Osteoblast (primary cell): Measurements from ENCODE around the gene SSR1. TPM values are rescaled to one million over a fixed set of nuclear protein-coding genes. Genes with fewer than 3 reads are reported as not detected.
A peak's percentile ranks its signal among the peaks of the same experiment; 100 is the strongest.

ENCODE experiments used
- DNase-seq: peaks from one replicate; pipeline ENCODE4 v3.0.0; 2011; ENCODE audit warnings: low spot score, mixed read lengths; ENCODE audit not compliant: insufficient read length; ENCODE audit errors: missing footprints
- H2AFZ ChIP-seq: 2 replicates; pipeline ENCODE4 v1.6.0; 2011; ENCODE audit warnings: mild to moderate bottlenecking, low read length
- H3K27ac ChIP-seq: 2 replicates; pipeline ENCODE4 v1.5.1; 2011; ENCODE audit warnings: mild to moderate bottlenecking, low read depth, low read length, moderate library complexity
- H3K27me3 ChIP-seq: 2 replicates; pipeline ENCODE4 v1.6.0; 2012; ENCODE audit warnings: mild to moderate bottlenecking, control low read depth, inconsistent platforms, low read length, moderate library complexity; ENCODE audit not compliant: insufficient read depth
- H3K36me3 ChIP-seq: 2 replicates; pipeline ENCODE4 v1.5.1; 2011; ENCODE audit warnings: mild to moderate bottlenecking, low read length, control low read depth, moderate library complexity; ENCODE audit not compliant: insufficient read depth
- H3K4me1 ChIP-seq: 2 replicates; pipeline ENCODE4 v1.5.1; 2011; ENCODE audit warnings: mild to moderate bottlenecking, low read length, control low read depth, moderate library complexity; ENCODE audit not compliant: insufficient read depth
- H3K4me2 ChIP-seq: 2 replicates; pipeline ENCODE4 v1.6.0; 2011; ENCODE audit warnings: mild to moderate bottlenecking, low read length; ENCODE audit not compliant: insufficient read depth
- H3K4me3 ChIP-seq: fragments of 200-600 bp; sonication (generic); 3 replicates; pipeline ENCODE4 v1.5.1; 2012; ENCODE audit warnings: mild to moderate bottlenecking, low read length, inconsistent platforms; ENCODE audit not compliant: insufficient read depth
- H3K79me2 ChIP-seq: 2 replicates; pipeline ENCODE4 v1.6.0; 2012; ENCODE audit warnings: mild to moderate bottlenecking, low read length, control low read depth, inconsistent platforms; ENCODE audit not compliant: insufficient read depth
- H3K9me3 ChIP-seq: 2 replicates; pipeline ENCODE4 v1.5.1; 2011; ENCODE audit warnings: low read depth, low read length, control low read depth
- H4K20me1 ChIP-seq: 2 replicates; pipeline ENCODE4 v1.6.0; 2012; ENCODE audit warnings: mild to moderate bottlenecking, low read length, control low read depth; ENCODE audit not compliant: insufficient read depth
- total RNA-seq: library from RNA; depleted of rRNA; stranded (reverse); fragments of >200 nt; gene quantifications from 2 replicates; pipeline ENCODE4 v1.2.3, GENCODE V29; 2012
- TF ChIP-seq, protein P1 (sequence below): IDR thresholded peaks from 2 replicates; pipeline ENCODE4 v1.5.1; 2011; ENCODE audit warnings: mild to moderate bottlenecking, low read depth, low read length, moderate library complexity; ENCODE audit errors: extremely low read depth

The SSR1 gene
- total RNA-seq, 1 donor, result 89.4 TPM

GRCh38 chr6:7313505-7314165 lies 636 bp upstream of the SSR1 start:
- Histone ChIP-seq H3K79me2 (peaks cover 43% of the 10 kb centered on the region), H4K20me1 (peaks cover 6% of the 10 kb centered on the region), H3K4me1 (peaks cover 11% of the 10 kb centered on the region), H3K27me3 (no peaks in the 10 kb centered on the region), H3K4me2 (peak overlapping the region; percentile 94), H2AFZ (peak overlapping the region; percentile 88), H3K9me3 (no peaks in the 10 kb centered on the region), H3K36me3 (peaks cover 13% of the 10 kb centered on the region), H3K4me3 (peak overlapping the region; percentile 99), H3K27ac (peak overlapping the region; percentile 87)
- TF ChIP-seq, protein P1, sequence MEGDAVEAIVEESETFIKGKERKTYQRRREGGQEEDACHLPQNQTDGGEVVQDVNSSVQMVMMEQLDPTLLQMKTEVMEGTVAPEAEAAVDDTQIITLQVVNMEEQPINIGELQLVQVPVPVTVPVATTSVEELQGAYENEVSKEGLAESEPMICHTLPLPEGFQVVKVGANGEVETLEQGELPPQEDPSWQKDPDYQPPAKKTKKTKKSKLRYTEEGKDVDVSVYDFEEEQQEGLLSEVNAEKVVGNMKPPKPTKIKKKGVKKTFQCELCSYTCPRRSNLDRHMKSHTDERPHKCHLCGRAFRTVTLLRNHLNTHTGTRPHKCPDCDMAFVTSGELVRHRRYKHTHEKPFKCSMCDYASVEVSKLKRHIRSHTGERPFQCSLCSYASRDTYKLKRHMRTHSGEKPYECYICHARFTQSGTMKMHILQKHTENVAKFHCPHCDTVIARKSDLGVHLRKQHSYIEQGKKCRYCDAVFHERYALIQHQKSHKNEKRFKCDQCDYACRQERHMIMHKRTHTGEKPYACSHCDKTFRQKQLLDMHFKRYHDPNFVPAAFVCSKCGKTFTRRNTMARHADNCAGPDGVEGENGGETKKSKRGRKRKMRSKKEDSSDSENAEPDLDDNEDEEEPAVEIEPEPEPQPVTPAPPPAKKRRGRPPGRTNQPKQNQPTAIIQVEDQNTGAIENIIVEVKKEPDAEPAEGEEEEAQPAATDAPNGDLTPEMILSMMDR, result no peak
- no peak for DNase-seq

GRCh38 chr6:7311917-7312615 lies 933 bp downstream of the SSR1 start:
- Histone ChIP-seq H3K4me3 (peak overlapping the region; percentile 99), H3K4me2 (peak overlapping the region; percentile 94), H3K36me3 (peaks cover 29% of the 10 kb centered on the region), H3K4me1 (peaks cover 11% of the 10 kb centered on the region), H2AFZ (peak overlapping the region; percentile 95), H3K27me3 (no peaks in the 10 kb centered on the region), H3K9me3 (no peaks in the 10 kb centered on the region), H3K27ac (peak overlapping the region; percentile 87), H3K79me2 (peaks cover 59% of the 10 kb centered on the region), H4K20me1 (peaks cover 15% of the 10 kb centered on the region)
- TF ChIP-seq, protein P1, result no peak
- DNase-seq, result no peak

DNA sequence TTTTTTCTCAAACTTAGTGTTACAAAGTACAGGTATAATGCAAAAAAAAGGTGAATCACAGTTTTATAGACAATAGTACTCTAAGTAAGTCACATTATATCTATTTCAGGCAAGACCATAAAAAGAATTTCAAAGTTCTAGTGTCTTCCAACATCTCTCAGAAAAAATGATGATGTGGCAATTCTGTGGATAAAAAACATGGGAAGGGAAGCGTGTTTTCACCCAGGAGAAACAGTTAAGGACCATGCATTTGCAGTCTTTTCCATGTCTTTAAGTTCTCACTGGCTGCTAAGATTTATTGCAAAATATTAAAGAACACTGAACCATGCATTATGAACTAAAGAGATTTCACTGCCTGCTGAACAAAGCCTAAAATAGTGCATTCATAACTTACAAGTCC lies 1.8 kb downstream of the SSR1 start:
- Histone ChIP-seq H4K20me1 (peaks cover 17% of the 10 kb centered on the region), H3K4me1 (peaks cover 11% of the 10 kb centered on the region), H3K4me3 (peak overlapping the region; percentile 99), H3K36me3 (peaks cover 33% of the 10 kb centered on the region), H3K27me3 (no peaks in the 10 kb centered on the region), H3K79me2 (peaks cover 66% of the 10 kb centered on the region), H2AFZ (no peak overlapping the region), H3K27ac (peak overlapping the region; percentile 87), H3K9me3 (no peaks in the 10 kb centered on the region), H3K4me2 (peak overlapping the region; percentile 94)
- TF ChIP-seq, protein P1, result no peak
- DNase-seq, result no peak

DNA sequence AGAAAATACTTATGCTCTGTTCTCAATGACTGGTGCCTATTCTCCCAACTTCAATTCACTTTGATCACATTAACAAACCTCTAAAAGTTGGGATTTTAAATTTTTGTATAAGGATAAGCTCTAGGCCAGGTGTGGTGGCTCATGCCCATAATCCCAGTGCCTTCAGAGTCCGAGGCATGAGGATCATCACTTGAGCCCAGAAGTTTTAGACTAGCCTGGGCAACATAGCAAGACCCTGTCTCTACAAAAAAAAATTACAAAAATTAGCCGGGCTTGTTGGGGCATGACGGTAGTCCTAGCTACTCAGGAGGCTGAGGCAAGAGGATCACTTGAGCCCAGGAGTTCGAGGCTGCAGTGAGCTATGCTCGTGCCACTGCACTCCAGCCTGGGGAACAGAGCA lies 3.9 kb downstream of the SSR1 start:
- no peaks in the 10 kb centered on the region for H3K9me3 ChIP-seq
- H3K27me3 ChIP-seq, result no peaks in the 10 kb centered on the region
- DNase-seq, result no peak
- TF ChIP-seq, protein P1, result no peak
- no peak overlapping the region for H3K4me2 ChIP-seq
- H3K4me1 ChIP-seq, result peaks cover 11% of the 10 kb centered on the region
- H3K27ac ChIP-seq, result peak overlapping the region; percentile 39
- H4K20me1 ChIP-seq, result peaks cover 31% of the 10 kb centered on the region
- H3K4me3 ChIP-seq, result no peak overlapping the region
- H3K79me2 ChIP-seq, result peaks cover 87% of the 10 kb centered on the region
- peaks cover 53% of the 10 kb centered on the region for H3K36me3 ChIP-seq
- H2AFZ ChIP-seq, result no peak overlapping the region
